A549 (cell line): Measurements from ENCODE around the gene UGT2B11. TPM values are rescaled to one million over a fixed set of nuclear protein-coding genes. Genes with fewer than 3 reads are reported as not detected.

Source experiments
- ATAC-seq, 2 experiments: fragments of 200-7000 bp in 1 of 2; fragments of >200 bp in 1 of 2; cut with Nextera tagmentation in 1 of 2; cut with Tn5 transposase in 1 of 2; 3 replicates each; pipeline versions ENCODE4 v1.8.0 to v1.9.1; 2018 to 2020; ENCODE audit warnings: mild to moderate bottlenecking in 1 of 2, moderate library complexity in 1 of 2
- CTCF ChIA-PET: fragments of 300-600 bp; sonication (Branson Sonifier 250); formaldehyde crosslinking; extraction: SDS; loops from one replicate; lab custom pipeline; 2021; ENCODE audit warnings: antibody characterized with exemption, inconsistent platforms; lab: Yijun Ruan, JAX
- POLR2A ChIA-PET: fragments of 350-600 bp; formaldehyde crosslinking; extraction: SDS; loops from one replicate; lab custom pipeline; 2021; ENCODE audit warnings: antibody characterized with exemption, inconsistent platforms; lab: Yijun Ruan, JAX
- DNase-seq, 2 experiments: peaks; one replicate each; pipeline versions ENCODE4 v3.0.0 to v3.0.0-alpha.2; 2011 to 2016; ENCODE audit warnings: low read depth in 1 of 2, low spot score in 1 of 2
- FAIRE-seq: peaks from 2 replicates; lab custom pipeline; 2011; peaks lifted over from hg19 to GRCh38; lab: Jason Lieb, UNC
- H3K27ac ChIP-seq, 2 experiments: fragments of >200 bp; sonication (Bioruptor Twin); formaldehyde crosslinking; 3 replicates each; pipeline ENCODE4 v1.5.1; 2016 to 2017
- H3K4me1 ChIP-seq: fragments of >200 bp; sonication (Bioruptor Twin); formaldehyde crosslinking; 3 replicates; pipeline ENCODE4 v1.6.1; 2016
- H3K4me2 ChIP-seq: fragments of >200 bp; sonication (Bioruptor Twin); formaldehyde crosslinking; 3 replicates; pipeline ENCODE4 v1.6.1; 2016
- H3K4me3 ChIP-seq: fragments of >200 bp; sonication (Bioruptor Twin); formaldehyde crosslinking; 3 replicates; pipeline ENCODE4 v1.5.1; 2016
- H3K9me3 ChIP-seq: fragments of >200 bp; sonication (Bioruptor Twin); formaldehyde crosslinking; 3 replicates; pipeline ENCODE4 v1.6.1; 2016
- ESRRA ChIP-seq: fragments of 150-350 bp; IDR thresholded peaks from 2 replicates; pipeline ENCODE4 v1.6.1; 2014; ENCODE audit warnings: mild to moderate bottlenecking, low read length, borderline replicate concordance
- PHF8 ChIP-seq: fragments of 200-600 bp; sonication (generic); IDR thresholded peaks from 2 replicates; pipeline ENCODE4 v1.6.1; 2016; ENCODE audit warnings: low read depth, mild to moderate bottlenecking, antibody characterized with exemption, moderate library complexity, borderline replicate concordance
- WGBS: methylation state at CpG from one replicate; pipeline ENCODE4 v1.1.6; 2017; ENCODE audit errors: missing lambda C conversion rate; 5-methylcytosine and 5-hydroxymethylcytosine counted together
- polyA plus RNA-seq, 4 experiments: library from polyadenylated mRNA; depleted of rRNA in 3 of 4; stranded (reverse); fragments of >200 nt; fragmentation: RNase III in 1 of 4; extraction: RNeasy Plus Mini Kit Qiagen cat#74134 plus additional on column Dnase treatment in 1 of 4; gene quantifications; 2 replicates in 3 of 4; 3 replicates in 1 of 4; pipeline ENCODE4 v1.2.3, GENCODE V29; 2011 to 2017

Gene UGT2B11
- polyA plus RNA-seq, 2 of the 4 experiments (the other 2 are of a cell fraction), result 0.14 to 1.6 TPM

- CTCF ChIA-PET, result no interaction called here
Measured at GRCh38 chr4:69154021-69154420, 60.5 kb downstream of the UGT2B11 start.

More at GRCh38 chr4:69154021-69154420, 60.5 kb downstream of the UGT2B11 start:
- POLR2A ChIA-PET, result no interaction called here
- Histone ChIP-seq H3K4me1 (0 out of 3 replicates have a peak, but pooled peaks cover 2% of the 10 kb centered on the region), H3K4me3 (no peak overlapping the region), H3K4me2 (no peak overlapping the region), H3K9me3 (no peaks in the 10 kb centered on the region), H3K27ac (no peak overlapping the region)
- FAIRE-seq (no peak), ATAC-seq (no peak), DNase-seq (no peak)
- 84% methylated on average over 4 of the region's 4 CpGs for WGBS
- TF ChIP-seq ESRRA (no peak), PHF8 (no peak)

Other genes starting within 250 kb of the UGT2B11 start
- 0.56 and 0.78 TPM in 2 replicates for gene UGT2B7, start 118.3 kb downstream of the UGT2B11 start, polyA plus RNA-seq (2011; rRNA removed)
- 0.22 to 0.51 TPM (median 0.30 TPM) in 3 replicates for gene UGT2B7, start 118.3 kb downstream of the UGT2B11 start, polyA plus RNA-seq (2017; fragmentation: RNase III; extraction: RNeasy Plus Mini Kit Qiagen cat#74134 plus additional on column Dnase treatment)
- gene UGT2B28, start 65.7 kb upstream of the UGT2B11 start, polyA plus RNA-seq (2011; rRNA removed), result 0.22 and 0.29 TPM in 2 replicates
- 0.08 TPM in 1 of 3 replicates, not detected in the others for gene UGT2B28, start 65.7 kb upstream of the UGT2B11 start, polyA plus RNA-seq (2017; fragmentation: RNase III; extraction: RNeasy Plus Mini Kit Qiagen cat#74134 plus additional on column Dnase treatment)